ENCODE measurements around the gene RHOBTB1.

- TF ChIP-seq CTCF (conservative IDR thresholded peaks at IDR 0.05; ENCODE audit: low read length) (no peak), EZH2phosphoT487 (IDR thresholded peaks at IDR 0.05; ENCODE audit: borderline replicate concordance) (no peak)
Observed at GRCh38 chr10:60955957-60956425, 12.0 kb upstream of the RHOBTB1 start.

Measured in Loucy (cell line).